Inferior parietal cortex (tissue), 1 donor: ENCODE results near the gene PHIP.

ENCODE experiments used
- DNase-seq: peaks from one replicate; pipeline ENCODE4 v3.0.0-alpha.2; 2016; ENCODE audit errors: extremely low spot score

Gene PHIP

GRCh38 chr6:79009819-79010218 is 68.2 kb downstream of the PHIP start:
- no peak for DNase-seq

GRCh38 chr6:79005497-79005896 is 72.6 kb downstream of the PHIP start:
- DNase-seq: no peak

- DNase-seq: no peak
Measured at GRCh38 chr6:79005024-79005423, 73.0 kb downstream of the PHIP start.

DNA sequence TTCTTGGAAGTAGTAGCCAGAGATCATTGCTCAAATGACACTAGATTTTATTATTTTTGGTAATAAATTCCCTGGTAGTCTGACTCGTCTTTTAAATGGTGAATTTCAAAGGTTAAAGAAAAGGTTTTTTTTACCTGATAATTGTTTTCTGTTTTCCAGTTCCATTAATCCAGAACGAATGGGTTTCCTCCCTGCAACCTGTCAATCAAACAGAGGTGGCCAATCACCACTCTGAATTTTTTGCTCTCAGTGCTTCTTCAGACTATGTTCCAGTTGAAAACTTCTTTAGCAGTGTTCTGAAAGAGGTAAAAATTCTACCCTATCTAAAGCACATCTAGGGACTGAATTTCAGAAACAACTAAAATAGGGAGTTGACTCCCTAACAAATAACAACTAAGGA is 73.8 kb downstream of the PHIP start:
- DNase-seq: no peak

- DNase-seq: no peak
Measured at GRCh38 chr6:79001415-79001814, 76.6 kb downstream of the PHIP start.

- no peak for DNase-seq
Measured at GRCh38 chr6:78999737-79000136, 78.3 kb downstream of the PHIP start.

- no peak for DNase-seq
Measured at GRCh38 chr6:78995946-78996345, 82.1 kb downstream of the PHIP start.

DNA sequence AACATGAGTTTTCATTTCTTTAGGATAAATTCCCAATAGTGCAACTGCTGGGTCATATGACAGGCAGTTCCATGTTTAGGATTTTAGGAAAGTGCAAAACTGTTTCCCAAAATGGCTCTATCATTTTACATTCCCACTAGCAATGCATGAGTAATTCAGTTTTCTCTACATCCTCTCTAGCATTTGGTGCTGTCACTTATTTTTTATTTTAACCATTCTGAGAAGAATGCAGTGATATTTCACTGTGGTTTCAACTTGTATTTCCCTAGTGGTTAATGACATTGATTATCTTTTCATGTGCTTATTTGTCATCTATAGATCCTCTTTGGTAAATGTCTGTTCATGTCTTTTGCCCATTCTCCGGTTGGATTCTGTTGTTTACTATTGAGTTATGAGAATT is 82.7 kb downstream of the PHIP start:
- no peak for DNase-seq

GRCh38 chr6:78993955-78994354 is 84.1 kb downstream of the PHIP start:
- no peak for DNase-seq

DNA sequence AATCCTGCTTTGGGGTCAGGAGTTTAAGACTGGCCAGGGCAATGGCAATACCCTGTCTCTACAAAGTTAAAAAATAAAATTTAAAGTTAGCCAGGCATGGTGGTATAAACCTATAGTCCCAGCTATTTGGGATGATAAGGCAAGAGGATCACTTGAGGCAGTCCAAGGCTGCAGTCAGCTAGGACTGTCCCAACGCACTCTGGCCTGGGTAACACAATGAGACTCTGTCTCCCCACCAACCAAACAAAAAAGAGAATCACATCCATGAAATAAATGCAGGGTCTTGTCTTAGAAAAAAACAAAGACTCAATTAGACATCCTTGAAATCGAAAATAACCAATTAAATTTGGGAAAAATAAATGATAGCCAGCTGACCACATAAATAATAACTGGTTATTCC is 88.9 kb downstream of the PHIP start:
- no peak for DNase-seq

GRCh38 chr6:78986161-78986560 is 91.9 kb downstream of the PHIP start:
- no peak for DNase-seq

GRCh38 chr6:78984225-78984950 is 93.7 kb downstream of the PHIP start:
- no peak for DNase-seq

DNA sequence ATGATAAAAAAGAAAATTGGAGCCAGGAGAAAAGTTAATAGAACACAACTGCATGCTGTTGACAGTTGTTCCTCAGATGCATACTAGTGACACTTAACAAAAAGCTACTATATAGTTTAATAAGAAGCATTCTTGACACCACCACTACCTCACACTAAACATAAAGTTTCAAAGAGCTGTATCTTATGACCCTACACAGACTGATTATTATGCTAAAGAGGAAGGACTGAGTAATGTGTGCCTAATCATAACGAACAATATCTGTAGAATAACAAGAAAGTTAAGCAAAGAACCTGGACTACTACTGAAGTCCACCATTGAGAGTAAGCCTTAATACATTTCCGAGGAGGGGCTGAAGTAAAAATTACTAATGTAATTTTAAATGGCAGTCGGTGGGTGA is 110.9 kb downstream of the PHIP start:
- DNase-seq: no peak

- DNase-seq: no peak
Measured at GRCh38 chr6:78966542-78966941, 111.5 kb downstream of the PHIP start.

DNA sequence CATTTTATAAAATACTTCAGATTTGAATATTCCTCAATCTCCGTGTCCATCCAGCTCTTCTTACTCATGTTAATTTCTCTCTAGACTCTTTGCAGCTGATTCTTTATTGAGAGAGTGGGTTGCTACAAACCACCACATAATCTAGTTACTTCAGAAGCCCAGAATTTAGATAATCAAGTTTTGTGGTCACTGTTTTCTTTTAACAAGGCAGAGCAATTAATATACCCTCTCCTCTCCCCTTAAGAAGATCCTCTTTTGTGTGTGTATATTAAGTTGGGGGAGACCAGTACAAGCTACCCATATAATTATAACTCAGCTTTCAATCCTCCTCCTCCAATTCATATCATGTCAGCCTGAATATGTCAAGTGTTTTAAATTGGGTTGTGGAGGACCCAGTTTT is 115.6 kb downstream of the PHIP start:
- DNase-seq: no peak

- no peak for DNase-seq
Measured at GRCh38 chr6:78954740-78955139, 123.3 kb downstream of the PHIP start.

DNA sequence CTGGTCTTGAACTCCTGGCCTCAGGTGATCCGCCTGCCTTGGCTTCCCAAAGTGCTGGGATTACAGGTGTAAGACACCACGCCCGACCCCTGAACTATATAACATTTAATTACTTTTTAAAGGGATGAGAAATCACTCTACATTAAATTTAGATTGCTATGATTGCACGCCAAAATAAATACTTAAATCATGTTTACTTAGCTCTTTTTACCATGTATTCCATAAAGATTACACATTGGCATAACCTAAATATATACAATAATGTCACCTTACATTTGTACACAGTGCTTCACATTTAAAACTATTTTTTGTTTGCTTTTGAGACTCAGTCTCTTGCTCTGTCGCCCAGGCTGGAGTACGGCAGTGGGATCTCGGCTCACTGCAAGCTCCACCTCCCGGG is 124.3 kb downstream of the PHIP start:
- DNase-seq: no peak

DNA sequence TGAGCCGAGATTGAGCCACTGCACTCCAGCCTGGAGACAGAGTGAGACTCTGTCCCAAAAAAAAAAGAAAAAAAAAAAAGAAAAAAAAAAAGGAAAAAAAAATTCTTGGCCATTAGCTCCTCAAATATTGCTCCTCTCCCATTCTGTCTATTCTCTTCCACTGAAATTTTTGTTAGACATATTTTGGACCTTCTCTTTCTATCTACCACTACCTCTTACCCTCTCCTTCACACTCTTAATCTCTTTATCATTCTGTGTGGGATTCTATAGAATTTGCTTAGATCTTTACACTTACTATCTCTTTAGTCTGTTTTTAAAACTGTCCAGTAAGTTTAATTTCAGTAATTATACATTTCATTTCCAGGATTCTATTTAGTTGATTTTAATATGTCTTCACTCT is 125.7 kb downstream of the PHIP start:
- DNase-seq: no peak

GRCh38 chr6:78948785-78949184 is 129.3 kb downstream of the PHIP start:
- no peak for DNase-seq

- no peak for DNase-seq
Measured at GRCh38 chr6:78947962-78948361, 130.1 kb downstream of the PHIP start.

DNA sequence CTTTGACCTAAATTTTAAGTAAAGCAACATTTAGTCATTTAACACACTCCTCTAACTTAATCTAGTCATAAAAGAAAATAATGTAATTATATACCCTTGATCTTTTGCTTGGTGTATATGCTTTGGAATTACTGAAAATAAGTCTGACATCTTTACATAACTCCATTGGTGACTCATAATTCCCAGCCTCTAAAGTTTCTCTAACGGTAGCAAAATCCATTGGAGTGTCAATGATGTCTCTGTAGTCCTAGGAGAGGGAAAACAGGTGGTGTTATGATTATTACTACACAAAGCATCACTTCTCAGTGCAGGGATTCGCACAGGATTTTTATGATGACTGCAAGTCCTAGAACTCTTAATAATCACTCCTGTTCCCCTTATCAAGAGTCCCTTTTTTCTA is 130.5 kb downstream of the PHIP start:
- no peak for DNase-seq

GRCh38 chr6:78942446-78942845 is 135.6 kb downstream of the PHIP start:
- no peak for DNase-seq

DNA sequence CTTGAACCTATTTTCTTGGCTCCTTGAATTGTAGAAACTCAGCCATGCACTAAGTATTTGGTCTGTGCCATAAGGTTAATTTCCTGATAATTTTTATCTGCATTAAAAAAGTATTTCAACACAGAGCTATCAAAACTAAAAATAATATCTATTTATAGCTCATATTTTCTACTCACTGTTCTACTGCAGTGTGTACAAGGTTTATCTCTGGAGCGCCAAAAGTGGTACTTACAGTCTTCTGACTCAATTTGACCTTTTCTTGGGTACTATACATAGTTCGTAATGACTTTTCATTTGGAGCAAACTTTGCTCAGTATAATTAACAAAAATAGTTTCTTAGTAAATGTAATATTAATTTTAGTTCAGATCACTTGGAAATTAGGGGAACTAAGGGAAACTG is 141.5 kb downstream of the PHIP start:
- no peak for DNase-seq

DNA sequence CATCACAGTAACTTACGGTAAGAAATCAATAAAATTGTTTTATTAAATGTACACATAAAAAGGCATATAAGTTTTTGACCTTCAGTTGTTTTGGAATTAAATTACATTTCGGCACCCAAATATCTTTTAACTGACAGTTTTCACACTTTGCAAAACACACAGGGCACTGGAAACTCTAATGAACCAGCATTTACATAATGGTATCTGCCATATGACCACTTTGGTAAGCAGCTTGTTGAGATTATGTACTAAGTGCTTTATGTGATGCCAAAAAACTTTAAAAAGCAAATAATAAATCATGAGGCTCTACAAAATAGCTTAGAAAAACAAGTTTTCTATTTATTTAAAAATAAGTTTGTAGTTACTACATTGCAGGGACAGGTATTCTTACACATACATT is 142.5 kb downstream of the PHIP start:
- no peak for DNase-seq
